Measurements from ENCODE around the gene KMT2A. TPM values are rescaled to one million over a fixed set of nuclear protein-coding genes. Genes with fewer than 3 reads are reported as not detected.

The KMT2A gene
- total RNA-seq, 4 donors from 2014 or later = 42.3 to 116 (median 74.8) TPM

DNA sequence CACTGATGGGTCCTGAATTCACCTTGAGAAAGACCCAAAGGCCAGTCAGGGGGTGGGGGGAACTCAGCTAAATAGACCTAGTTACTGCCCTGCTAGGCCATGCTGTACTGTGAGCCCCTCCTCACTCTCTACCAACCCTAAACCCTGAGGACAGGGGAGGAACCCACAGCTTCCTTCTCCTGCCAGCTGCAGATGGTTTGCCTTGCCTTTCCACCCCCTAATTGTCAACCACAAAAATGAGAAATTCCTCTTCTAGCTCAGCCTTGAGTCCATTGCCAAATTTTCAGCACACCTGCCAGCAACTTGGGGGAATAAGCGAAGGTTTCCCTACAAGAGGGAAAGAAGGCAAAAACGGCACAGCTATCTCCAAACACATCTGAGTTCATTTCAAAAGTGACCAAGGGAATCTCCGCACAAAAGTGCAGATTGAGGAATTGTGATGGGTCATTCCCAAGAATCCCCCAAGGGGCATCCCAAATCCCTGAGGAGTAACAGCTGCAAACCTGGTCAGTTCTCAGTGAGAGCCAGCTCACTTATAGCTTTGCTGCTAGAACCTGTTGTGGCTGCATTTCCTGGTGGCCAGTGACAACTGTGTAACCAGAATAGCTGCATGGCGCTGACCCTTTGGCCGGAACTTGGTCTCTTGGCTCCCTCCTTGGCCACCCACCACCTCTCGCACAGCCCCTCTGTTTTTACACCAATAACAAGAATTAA is 88.6 kb downstream of the KMT2A start:
- Histone ChIP-seq H3K4me3 (no peak overlapping the region), H3K27me3 (no peaks in the 10 kb centered on the region), H3K9me3 (no peaks in the 10 kb centered on the region), H3K36me3 (peaks cover 0 to 55% of the 10 kb centered on the region in 2 donors), H3K27ac (no peak overlapping the region), H3K4me1 (peaks cover 0 to 25% (median 5%) of the 10 kb centered on the region in 3 donors)
- WGBS, 2 donors (ENCODE audit: low coverage in 1 of 2) = 73 to 83% methylated on average over 3 of the region's 6 CpGs
- ATAC-seq = no peak
- TF ChIP-seq EP300 (IDR thresholded peaks at IDR 0.05) (no peak), POLR2AphosphoS5 (IDR thresholded peaks at IDR 0.05) (no peak), CTCF (IDR thresholded peaks at IDR 0.05) (no peak), POLR2A (IDR thresholded peaks at IDR 0.05) (no peak)

- no peaks in the 10 kb centered on the region for H3K27me3 ChIP-seq
- TF ChIP-seq POLR2AphosphoS5 (IDR thresholded peaks at IDR 0.05) = no peak
- no peak for TF ChIP-seq EP300 (IDR thresholded peaks at IDR 0.05)
- TF ChIP-seq POLR2A (IDR thresholded peaks at IDR 0.05) = no peak
- TF ChIP-seq CTCF (IDR thresholded peaks at IDR 0.05) = no peak
- no peak for ATAC-seq
- H3K36me3 ChIP-seq = peaks cover 0 to 37% of the 10 kb centered on the region in 2 donors
- H3K4me1 ChIP-seq = peaks cover 0 to 40% (median 11%) of the 10 kb centered on the region in 3 donors
- H3K4me3 ChIP-seq = no peak overlapping the region
- H3K27ac ChIP-seq = no peak overlapping the region
- WGBS, 2 donors (ENCODE audit: low coverage in 1 of 2) = 72 to 75% methylated on average over 1 to 2 of the region's 2 CpGs
- H3K9me3 ChIP-seq = no peaks in the 10 kb centered on the region
These were observed 90.4 kb downstream of the KMT2A start for GRCh38 chr11:118526688-118527087.

- H3K27ac ChIP-seq = no peak within 1 kb of the TSS
- H3K4me3 ChIP-seq = no peak within 1 kb of the TSS
- H3K4me1 ChIP-seq = peaks cover 0 to 42% (median 12%) of the 10 kb centered on the region in 3 donors
- no peak for ATAC-seq
- 36 to 100% methylated on average over 2 to 3 of the region's 3 CpGs for WGBS, 2 donors (ENCODE audit: low coverage in 1 of 2)
- no peaks in the 10 kb centered on the region for H3K27me3 ChIP-seq
- no peaks in the 10 kb centered on the region for H3K9me3 ChIP-seq
- H3K36me3 ChIP-seq = peaks cover 0 to 33% of the 10 kb centered on the region in 2 donors
- TF ChIP-seq POLR2A (IDR thresholded peaks at IDR 0.05) = no peak
- no peak for TF ChIP-seq CTCF (IDR thresholded peaks at IDR 0.05)
- no peak for TF ChIP-seq EP300 (IDR thresholded peaks at IDR 0.05)
- TF ChIP-seq POLR2AphosphoS5 (IDR thresholded peaks at IDR 0.05) = no peak
These were observed 90.8 kb downstream of the KMT2A start, which contains the start of gene TTC36 for GRCh38 chr11:118527109-118527508. Gene TTC36 (plus strand): TSS chr11:118527474. CDS start chr11:118527495, 21 bp downstream.

GRCh38 chr11:118528511-118528910 is 92.2 kb downstream of the KMT2A start:
- no peak for TF ChIP-seq EP300 (IDR thresholded peaks at IDR 0.05)
- TF ChIP-seq POLR2AphosphoS5 (IDR thresholded peaks at IDR 0.05) = no peak
- no peak for TF ChIP-seq CTCF (IDR thresholded peaks at IDR 0.05)
- TF ChIP-seq POLR2A (IDR thresholded peaks at IDR 0.05) = no peak
- Histone ChIP-seq H3K27me3 (no peaks in the 10 kb centered on the region), H3K36me3 (peaks cover 0 to 24% of the 10 kb centered on the region in 2 donors), H3K27ac (no peak overlapping the region), H3K4me1 (peaks cover 0 to 37% (median 12%) of the 10 kb centered on the region in 3 donors), H3K9me3 (no peaks in the 10 kb centered on the region), H3K4me3 (no peak overlapping the region)
- no CpG with 5 or more reads among the region's 6 CpGs for WGBS, 2 donors (ENCODE audit: low coverage in 1 of 2)
- no peak for ATAC-seq
